AG10803 (cell line): Measurements from ENCODE around the gene RERE.

Experiments used
- DNase-seq: peaks from one replicate; pipeline ENCODE4 v3.0.0; 2010; ENCODE audit warnings: low read depth
- H3K4me3 ChIP-seq: 2 replicates; pipeline ENCODE4 v1.5.1; 2011; ENCODE audit warnings: mild to moderate bottlenecking, low read length, control low read depth
- TF ChIP-seq, protein P1 (sequence below): conservative IDR thresholded peaks from 2 replicates; pipeline ENCODE4 v1.5.1; 2011; ENCODE audit warnings: mild to moderate bottlenecking, low read length, control low read depth, inconsistent platforms

The RERE gene

DNA sequence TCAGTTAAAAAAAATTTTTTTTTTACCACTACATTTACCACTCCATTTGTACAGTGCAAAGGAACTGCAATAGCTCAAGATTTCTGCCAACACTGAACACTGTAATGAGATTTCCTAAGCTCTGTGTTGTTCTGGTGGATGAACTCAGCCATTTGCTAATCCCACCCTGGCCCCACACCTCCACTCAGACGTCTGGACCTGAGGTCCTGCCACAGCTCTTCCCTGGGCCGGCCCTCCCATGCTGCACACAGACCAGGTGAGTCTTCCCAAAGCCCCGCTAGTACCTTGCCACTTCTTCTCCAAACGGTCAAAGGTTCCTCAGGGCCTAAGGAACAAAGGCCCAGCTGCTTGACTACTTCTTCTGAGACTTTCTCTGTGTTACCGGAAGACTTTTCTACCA is 443.1 kb downstream of the RERE start:
- TF ChIP-seq, protein P1, sequence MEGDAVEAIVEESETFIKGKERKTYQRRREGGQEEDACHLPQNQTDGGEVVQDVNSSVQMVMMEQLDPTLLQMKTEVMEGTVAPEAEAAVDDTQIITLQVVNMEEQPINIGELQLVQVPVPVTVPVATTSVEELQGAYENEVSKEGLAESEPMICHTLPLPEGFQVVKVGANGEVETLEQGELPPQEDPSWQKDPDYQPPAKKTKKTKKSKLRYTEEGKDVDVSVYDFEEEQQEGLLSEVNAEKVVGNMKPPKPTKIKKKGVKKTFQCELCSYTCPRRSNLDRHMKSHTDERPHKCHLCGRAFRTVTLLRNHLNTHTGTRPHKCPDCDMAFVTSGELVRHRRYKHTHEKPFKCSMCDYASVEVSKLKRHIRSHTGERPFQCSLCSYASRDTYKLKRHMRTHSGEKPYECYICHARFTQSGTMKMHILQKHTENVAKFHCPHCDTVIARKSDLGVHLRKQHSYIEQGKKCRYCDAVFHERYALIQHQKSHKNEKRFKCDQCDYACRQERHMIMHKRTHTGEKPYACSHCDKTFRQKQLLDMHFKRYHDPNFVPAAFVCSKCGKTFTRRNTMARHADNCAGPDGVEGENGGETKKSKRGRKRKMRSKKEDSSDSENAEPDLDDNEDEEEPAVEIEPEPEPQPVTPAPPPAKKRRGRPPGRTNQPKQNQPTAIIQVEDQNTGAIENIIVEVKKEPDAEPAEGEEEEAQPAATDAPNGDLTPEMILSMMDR: no peak
- DNase-seq: peak; percentile 18
- no peak overlapping the region for H3K4me3 ChIP-seq

DNA sequence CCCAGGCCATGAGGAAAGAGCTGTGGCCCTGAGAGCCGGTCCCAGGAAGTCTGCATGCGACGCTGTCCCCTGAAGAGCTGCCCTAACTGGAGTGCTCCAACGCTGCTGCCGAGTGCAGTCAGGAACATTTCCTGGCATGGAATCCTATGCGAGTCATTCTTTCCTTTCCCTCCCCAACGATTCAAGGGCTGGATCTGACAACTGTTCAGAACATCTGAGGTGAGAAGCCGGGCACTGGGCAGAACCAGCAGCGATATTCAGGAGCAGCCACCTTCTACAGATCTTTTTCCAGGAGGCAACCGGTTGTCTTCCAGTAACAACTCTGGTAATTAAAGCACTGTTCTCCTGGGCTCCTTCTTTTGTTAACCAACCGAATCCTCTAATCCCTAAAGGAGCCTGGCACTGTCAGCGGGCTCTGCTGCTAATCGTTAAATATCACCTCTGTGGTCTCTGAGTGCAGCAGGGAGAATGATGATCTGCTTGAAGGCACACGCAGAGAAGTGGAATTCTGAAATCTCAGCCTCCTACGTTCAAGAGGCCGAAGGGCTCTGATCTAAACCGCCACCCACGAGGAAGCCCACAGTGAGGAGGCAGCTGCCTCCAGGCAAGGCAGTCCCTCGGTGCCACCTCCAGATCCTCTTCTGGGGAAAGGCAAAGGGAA is 443.7 kb downstream of the RERE start:
- peak; percentile 76 for DNase-seq
- TF ChIP-seq, protein P1: no peak
- H3K4me3 ChIP-seq: peak overlapping the region; percentile 30

DNA sequence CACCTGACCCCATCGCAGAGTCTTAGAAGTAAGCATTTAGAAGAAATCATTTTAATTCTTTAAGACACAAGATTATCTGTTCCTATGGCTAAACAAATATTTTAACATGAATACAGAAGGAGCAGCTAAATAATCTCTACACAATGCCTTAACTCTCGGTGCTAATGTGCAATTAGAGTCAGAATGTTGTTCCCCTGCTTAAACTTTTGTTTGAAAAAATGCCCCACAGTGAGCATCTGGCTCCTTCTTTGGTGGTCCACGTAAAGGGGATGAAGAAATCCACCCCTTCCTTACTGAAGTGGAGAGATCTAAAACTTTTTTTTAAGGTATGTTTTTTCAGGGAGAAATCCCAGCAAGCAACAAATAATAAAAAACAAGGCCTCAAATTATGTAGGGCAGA is 444.3 kb downstream of the RERE start:
- H3K4me3 ChIP-seq: no peak overlapping the region
- TF ChIP-seq, protein P1: no peak
- no peak for DNase-seq

DNA sequence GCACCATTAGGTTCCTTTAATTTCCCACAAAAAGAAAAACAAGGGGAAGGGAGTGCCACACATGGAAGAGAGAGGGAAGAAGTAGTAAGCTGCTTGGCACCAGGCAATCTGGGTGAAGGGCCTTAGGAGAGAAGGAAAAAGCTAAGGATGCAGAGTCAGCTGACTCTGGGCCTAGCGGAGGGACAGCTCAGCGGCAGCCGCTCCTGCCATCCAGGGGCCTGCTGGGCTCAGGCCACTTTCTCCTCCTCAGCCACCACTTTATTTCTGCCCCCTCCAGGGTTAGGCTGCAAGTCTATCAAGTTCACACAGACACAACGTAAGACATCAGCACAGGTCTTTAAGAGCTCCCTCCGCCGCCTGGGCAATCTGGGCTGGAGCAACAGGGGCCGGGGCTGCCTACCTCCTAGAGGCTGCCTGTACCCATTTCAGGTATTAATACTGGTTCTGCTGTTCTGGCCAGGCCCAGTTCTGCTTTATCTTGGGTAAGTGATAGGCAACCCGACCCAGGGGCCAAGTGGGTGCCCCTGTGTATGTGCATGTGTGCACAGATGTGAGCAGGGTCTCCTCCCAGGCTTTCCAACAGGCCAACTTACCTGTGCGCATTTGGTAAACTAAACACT is 446.0 kb downstream of the RERE start:
- no peak for DNase-seq
- H3K4me3 ChIP-seq: no peak overlapping the region
- TF ChIP-seq, protein P1: no peak

DNA sequence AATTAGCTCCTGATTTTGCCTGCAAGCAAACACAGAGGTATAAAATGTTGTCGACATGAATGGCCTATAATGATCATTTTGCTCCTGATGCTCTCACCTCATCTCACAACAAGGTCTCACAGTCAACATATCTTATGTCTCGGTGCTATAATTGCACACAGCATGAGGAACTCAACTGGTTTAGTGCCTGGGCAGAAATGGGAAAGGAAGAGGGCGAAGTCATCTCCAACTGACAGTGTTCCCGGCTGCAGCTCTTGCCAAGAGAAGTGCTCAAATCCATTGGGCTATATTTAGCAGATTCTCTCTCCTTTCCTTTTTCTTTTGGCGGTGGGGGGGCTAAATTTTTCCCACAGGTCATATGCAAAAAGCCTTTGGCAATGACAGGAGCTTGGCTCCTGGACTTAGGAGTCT is 446.5 kb downstream of the RERE start:
- H3K4me3 ChIP-seq: no peak overlapping the region
- TF ChIP-seq, protein P1: no peak
- DNase-seq: peak; percentile 36

DNA sequence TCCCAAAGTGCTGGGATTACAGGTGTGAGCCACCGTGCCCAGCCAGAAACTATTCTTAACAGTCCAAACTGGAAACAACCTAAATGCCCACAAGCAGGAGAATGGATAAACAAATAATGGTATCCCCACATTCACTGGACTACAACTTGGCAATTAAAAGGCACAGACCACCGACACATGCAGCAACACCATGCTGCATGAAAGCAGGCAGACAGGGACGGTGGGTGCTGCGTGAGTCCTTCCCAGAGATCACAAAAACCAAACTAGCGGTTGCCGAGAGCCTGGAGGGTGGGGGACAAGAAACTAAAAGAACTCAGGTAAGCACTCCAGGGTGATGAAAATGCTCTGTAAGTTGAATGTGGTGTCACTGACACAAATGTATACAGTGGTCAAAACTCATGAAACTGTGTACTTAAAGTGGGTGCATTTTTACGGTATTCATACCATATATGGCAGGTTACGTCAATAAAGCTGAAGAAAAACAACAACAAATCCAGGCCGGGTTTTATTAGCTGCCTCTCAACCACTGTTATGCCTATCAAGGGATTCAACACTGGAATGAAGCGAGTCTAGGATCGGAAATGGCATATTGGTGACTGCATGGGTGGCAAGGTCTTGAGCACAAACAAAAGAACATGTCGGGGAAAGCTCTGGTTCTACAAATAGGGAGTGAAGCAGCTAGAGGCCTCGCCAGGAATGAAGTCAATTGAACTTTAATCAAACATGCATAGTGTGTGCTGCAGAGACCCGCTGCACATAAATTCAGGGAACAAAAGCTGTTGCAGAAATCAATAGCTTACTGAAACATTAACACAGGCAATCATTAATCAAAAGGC is 447.2 kb downstream of the RERE start:
- H3K4me3 ChIP-seq: no peak overlapping the region
- DNase-seq: peak; percentile 46
- TF ChIP-seq, protein P1: no peak
